Chondrocyte (in vitro differentiated cells): ENCODE results near the gene LTBP4. TPM values are rescaled to one million over a fixed set of nuclear protein-coding genes. Genes with fewer than 3 reads are reported as not detected.

ENCODE experiments used
- DNase-seq: peaks from one replicate; pipeline ENCODE4 v3.0.0; 2021; ENCODE audit warnings: mixed read lengths, low spot score
- H3K27ac Mint-ChIP-seq: one replicate; pipeline ENCODE4 v1.8.0; 2021; ENCODE audit warnings: mild to moderate bottlenecking, moderate library complexity, mixed read lengths; ENCODE audit not compliant: unreplicated experiment
- H3K27me3 Mint-ChIP-seq: 2 replicates; pipeline ENCODE4 v1.8.0; 2021; ENCODE audit warnings: low read depth, mixed read lengths
- H3K36me3 Mint-ChIP-seq: 2 replicates; pipeline ENCODE4 v1.8.0; 2021; ENCODE audit warnings: low read depth, mixed read lengths
- H3K4me1 Mint-ChIP-seq: 2 replicates; pipeline ENCODE4 v1.8.0; 2021; ENCODE audit warnings: low read depth, mild to moderate bottlenecking, mixed read lengths
- H3K4me3 Mint-ChIP-seq: one replicate; pipeline ENCODE4 v1.8.0; 2021; ENCODE audit warnings: mild to moderate bottlenecking, moderate library complexity, mixed read lengths; ENCODE audit not compliant: unreplicated experiment
- H3K9me3 Mint-ChIP-seq: 2 replicates; pipeline ENCODE4 v1.8.0; 2021; ENCODE audit warnings: low read depth, mixed read lengths
- total RNA-seq: library from RNA; stranded (reverse); gene quantifications from 3 replicates; pipeline ENCODE4 v1.2.1, GENCODE V29; 2021
- TF ChIP-seq, protein P1 (sequence below): fragments of 200-600 bp; sonication (generic); IDR thresholded peaks from 2 replicates; pipeline ENCODE4 v1.5.0; 2021; ENCODE audit warnings: antibody characterized with exemption, mild to moderate bottlenecking, moderate library complexity

LTBP4 gene
- total RNA-seq, 1 donor from 2014 or later, result 161 TPM

DNA sequence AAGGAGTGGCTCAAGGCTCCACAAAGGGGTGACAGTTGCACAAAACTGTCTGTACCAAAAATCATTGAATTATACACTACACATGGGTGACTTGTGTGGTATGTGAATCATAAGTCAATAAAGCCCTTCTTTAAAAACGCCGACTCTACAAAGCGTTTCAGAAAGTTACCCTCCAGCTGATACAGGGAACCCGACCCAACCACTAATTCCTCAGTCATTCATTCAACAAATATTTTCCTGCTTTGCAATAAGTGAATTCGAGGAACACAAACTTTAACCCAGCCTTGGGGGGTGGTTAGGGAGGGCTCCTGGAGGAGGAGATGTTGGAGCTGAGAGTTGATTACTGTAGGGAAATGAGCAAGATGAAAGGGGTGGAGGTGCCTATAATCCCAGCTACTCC lies 32.0 kb downstream of the LTBP4 start:
- no peaks in the 10 kb centered on the region for H3K9me3 Mint-ChIP-seq
- no peak overlapping the region for H3K27ac Mint-ChIP-seq
- DNase-seq, result no peak
- no peak overlapping the region for H3K4me3 Mint-ChIP-seq
- H3K36me3 Mint-ChIP-seq, result peaks cover 7% of the 10 kb centered on the region
- H3K4me1 Mint-ChIP-seq, result peaks cover 26% of the 10 kb centered on the region
- no peaks in the 10 kb centered on the region for H3K27me3 Mint-ChIP-seq
- TF ChIP-seq, protein P1, sequence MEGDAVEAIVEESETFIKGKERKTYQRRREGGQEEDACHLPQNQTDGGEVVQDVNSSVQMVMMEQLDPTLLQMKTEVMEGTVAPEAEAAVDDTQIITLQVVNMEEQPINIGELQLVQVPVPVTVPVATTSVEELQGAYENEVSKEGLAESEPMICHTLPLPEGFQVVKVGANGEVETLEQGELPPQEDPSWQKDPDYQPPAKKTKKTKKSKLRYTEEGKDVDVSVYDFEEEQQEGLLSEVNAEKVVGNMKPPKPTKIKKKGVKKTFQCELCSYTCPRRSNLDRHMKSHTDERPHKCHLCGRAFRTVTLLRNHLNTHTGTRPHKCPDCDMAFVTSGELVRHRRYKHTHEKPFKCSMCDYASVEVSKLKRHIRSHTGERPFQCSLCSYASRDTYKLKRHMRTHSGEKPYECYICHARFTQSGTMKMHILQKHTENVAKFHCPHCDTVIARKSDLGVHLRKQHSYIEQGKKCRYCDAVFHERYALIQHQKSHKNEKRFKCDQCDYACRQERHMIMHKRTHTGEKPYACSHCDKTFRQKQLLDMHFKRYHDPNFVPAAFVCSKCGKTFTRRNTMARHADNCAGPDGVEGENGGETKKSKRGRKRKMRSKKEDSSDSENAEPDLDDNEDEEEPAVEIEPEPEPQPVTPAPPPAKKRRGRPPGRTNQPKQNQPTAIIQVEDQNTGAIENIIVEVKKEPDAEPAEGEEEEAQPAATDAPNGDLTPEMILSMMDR, result no peak

DNA sequence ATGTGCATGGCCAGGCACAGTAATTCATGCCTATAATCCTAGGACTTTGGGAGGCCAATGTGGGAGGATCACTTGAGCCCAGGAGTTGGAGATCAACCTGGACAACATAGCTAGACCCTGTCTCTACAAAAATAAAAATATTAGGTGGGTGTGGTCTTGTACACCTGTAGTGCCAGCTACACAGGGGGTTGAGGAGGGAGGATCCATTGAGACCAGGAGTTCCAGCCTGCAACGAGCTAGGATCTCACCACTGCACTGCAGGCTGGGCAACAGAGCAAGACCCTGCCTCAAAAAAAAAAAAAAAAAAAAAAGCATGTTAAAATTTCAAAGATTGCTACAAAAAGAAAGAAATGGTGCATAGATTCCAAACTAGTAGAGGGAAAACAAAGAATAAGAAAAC lies 37.2 kb downstream of the LTBP4 start:
- no peaks in the 10 kb centered on the region for H3K9me3 Mint-ChIP-seq
- no peaks in the 10 kb centered on the region for H3K36me3 Mint-ChIP-seq

DNA sequence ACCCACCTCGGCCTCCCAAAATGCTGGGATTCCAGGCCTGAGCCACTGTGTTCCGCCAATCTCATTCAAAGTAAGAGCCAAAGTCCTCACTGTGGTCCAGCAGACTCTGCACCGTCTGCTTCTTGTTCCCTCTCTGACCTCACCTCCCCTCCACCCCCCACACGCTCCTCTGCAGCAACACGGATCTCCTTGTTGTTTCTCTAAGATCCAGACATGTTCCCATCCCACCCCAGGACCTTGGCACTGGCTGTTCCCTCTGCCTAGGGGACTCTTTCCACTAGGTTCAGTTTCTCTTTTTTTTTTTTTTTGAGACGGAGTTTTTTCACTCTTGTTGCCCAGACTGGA lies 38.4 kb downstream of the LTBP4 start:
- Mint-ChIP-seq H3K9me3 (no peaks in the 10 kb centered on the region), H3K36me3 (no peaks in the 10 kb centered on the region), H3K27me3 (no peaks in the 10 kb centered on the region), H3K4me1 (peaks cover 51% of the 10 kb centered on the region), H3K27ac (peak overlapping the region; percentile 96), H3K4me3 (no peak overlapping the region)
- DNase-seq, result no peak
- TF ChIP-seq, protein P1, result no peak

More for the DNA sequence above, 37.2 kb downstream of the LTBP4 start:
- H3K4me3 Mint-ChIP-seq, result no peak overlapping the region
- no peak for DNase-seq
- no peaks in the 10 kb centered on the region for H3K27me3 Mint-ChIP-seq
- TF ChIP-seq, protein P1, result no peak
- peaks cover 60% of the 10 kb centered on the region for H3K4me1 Mint-ChIP-seq
- H3K27ac Mint-ChIP-seq, result no peak overlapping the region

DNA sequence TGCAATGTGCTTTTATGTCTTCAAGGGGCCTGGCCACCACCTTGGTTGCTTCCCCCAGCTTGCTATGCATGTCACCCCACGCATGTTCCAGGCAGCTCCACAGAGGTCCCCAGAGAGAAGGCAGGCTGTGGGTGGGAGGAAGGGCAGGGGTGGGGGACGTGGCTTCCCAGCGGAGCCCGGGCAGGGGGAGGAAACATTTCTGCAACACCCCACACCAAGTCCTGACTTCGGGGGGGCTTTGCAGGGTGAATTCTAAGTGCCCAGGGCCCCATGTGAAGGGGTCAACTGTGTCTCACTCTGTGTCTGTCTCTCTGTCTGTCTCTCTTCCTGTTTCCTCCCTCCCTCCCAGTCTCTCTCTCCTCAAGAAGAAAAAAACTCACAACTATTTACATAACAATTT lies 39.6 kb downstream of the LTBP4 start:
- Mint-ChIP-seq H3K4me1 (peaks cover 60% of the 10 kb centered on the region), H3K27ac (peak overlapping the region; percentile 96), H3K27me3 (no peaks in the 10 kb centered on the region), H3K36me3 (no peaks in the 10 kb centered on the region), H3K9me3 (no peaks in the 10 kb centered on the region), H3K4me3 (peak overlapping the region; percentile 47)
- TF ChIP-seq, protein P1, result no peak
- DNase-seq, result no peak

DNA sequence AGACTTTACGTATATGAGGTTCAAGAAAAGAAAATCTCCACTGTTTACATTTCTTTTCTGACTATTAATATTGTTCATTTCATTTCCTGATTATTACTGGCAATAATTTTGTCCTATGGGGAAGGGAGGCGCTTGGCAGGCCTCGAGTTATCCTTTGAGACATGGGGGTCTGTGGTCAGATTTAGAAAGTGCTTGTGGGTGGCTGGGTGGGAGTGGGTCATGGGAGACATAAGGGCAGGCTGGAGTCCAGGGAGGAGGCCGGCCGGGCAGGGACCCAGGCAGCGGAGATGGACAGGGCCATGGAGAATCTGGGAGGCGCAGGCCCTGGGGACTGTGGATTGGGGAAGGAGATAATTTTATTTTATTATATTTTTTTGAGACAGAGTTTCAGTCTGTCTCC lies 40.1 kb downstream of the LTBP4 start:
- Mint-ChIP-seq H3K36me3 (no peaks in the 10 kb centered on the region), H3K4me3 (peak overlapping the region; percentile 8), H3K27me3 (no peaks in the 10 kb centered on the region), H3K4me1 (peaks cover 65% of the 10 kb centered on the region), H3K27ac (peak overlapping the region; percentile 96), H3K9me3 (no peaks in the 10 kb centered on the region)
- DNase-seq, result no peak
- TF ChIP-seq, protein P1, result no peak
